Activated CD4-positive, alpha-beta T cell treated with anti-CD3 and anti-CD28 coated beads for 4 hours (primary cell): Measurements from ENCODE around the gene SVOPL.
"Not testable (repeated sequence)": the region's sequence is repeated elsewhere in the genome, so short reads cannot be mapped to it uniquely, and the experiment has no call there.

Source experiments
- DNase-seq, 2 donors: peaks; one replicate each; pipeline ENCODE4 v3.0.0-alpha.2; 2020

The SVOPL gene

GRCh38 chr7:138699661-138700060, 1.5 kb downstream of the SVOPL start:
- no peak for DNase-seq

GRCh38 chr7:138698281-138698680, 2.9 kb downstream of the SVOPL start:
- no peak for DNase-seq

- no peak for DNase-seq
Measured at GRCh38 chr7:138697535-138698182, 3.5 kb downstream of the SVOPL start.

- DNase-seq = not testable (repeated sequence)
Measured at GRCh38 chr7:138695776-138696175, 5.4 kb downstream of the SVOPL start.

GRCh38 chr7:138695106-138695505, 6.1 kb downstream of the SVOPL start:
- DNase-seq = no peak

GRCh38 chr7:138691178-138691577, 10.0 kb downstream of the SVOPL start:
- no peak for DNase-seq

- no peak for DNase-seq
Measured at GRCh38 chr7:138690495-138690894, 10.7 kb downstream of the SVOPL start.

- not testable (repeated sequence) for DNase-seq
Measured at GRCh38 chr7:138688037-138688436, 13.1 kb downstream of the SVOPL start.

GRCh38 chr7:138684340-138684739, 16.8 kb downstream of the SVOPL start:
- DNase-seq = no peak

- no peak for DNase-seq
Measured at GRCh38 chr7:138679793-138680192, 21.4 kb downstream of the SVOPL start.

GRCh38 chr7:138670594-138670993, 30.6 kb downstream of the SVOPL start:
- DNase-seq = no peak

GRCh38 chr7:138669364-138669763, 31.8 kb downstream of the SVOPL start:
- no peak for DNase-seq

- no peak for DNase-seq
Measured at GRCh38 chr7:138668946-138669345, 32.2 kb downstream of the SVOPL start.

- no peak for DNase-seq
Measured at GRCh38 chr7:138668229-138668596, 32.9 kb downstream of the SVOPL start.

GRCh38 chr7:138667535-138668228, 33.5 kb downstream of the SVOPL start:
- DNase-seq = no peak

GRCh38 chr7:138666385-138666784, 34.8 kb downstream of the SVOPL start:
- DNase-seq = no peak

GRCh38 chr7:138665669-138666140, 35.5 kb downstream of the SVOPL start:
- DNase-seq = no peak

GRCh38 chr7:138665249-138665648, 35.9 kb downstream of the SVOPL start:
- DNase-seq = no peak

- DNase-seq = no peak
Measured at GRCh38 chr7:138663725-138664710, 37.1 kb downstream of the SVOPL start.

- no peak for DNase-seq
Measured at GRCh38 chr7:138662991-138663320, 38.2 kb downstream of the SVOPL start.

- no peak for DNase-seq
Measured at GRCh38 chr7:138662076-138662990, 38.8 kb downstream of the SVOPL start.

- no peak for DNase-seq
Measured at GRCh38 chr7:138661069-138661635, 40.0 kb downstream of the SVOPL start.
